GM21619 (cell line): ENCODE data around the gene KIF25.

Experiments used
- ATAC-seq: cut with Tn5 transposase; IDR thresholded peaks from one replicate; pipeline ENCODE4 v1.9.1; 2021; ENCODE audit not compliant: unreplicated experiment

Gene KIF25

DNA sequence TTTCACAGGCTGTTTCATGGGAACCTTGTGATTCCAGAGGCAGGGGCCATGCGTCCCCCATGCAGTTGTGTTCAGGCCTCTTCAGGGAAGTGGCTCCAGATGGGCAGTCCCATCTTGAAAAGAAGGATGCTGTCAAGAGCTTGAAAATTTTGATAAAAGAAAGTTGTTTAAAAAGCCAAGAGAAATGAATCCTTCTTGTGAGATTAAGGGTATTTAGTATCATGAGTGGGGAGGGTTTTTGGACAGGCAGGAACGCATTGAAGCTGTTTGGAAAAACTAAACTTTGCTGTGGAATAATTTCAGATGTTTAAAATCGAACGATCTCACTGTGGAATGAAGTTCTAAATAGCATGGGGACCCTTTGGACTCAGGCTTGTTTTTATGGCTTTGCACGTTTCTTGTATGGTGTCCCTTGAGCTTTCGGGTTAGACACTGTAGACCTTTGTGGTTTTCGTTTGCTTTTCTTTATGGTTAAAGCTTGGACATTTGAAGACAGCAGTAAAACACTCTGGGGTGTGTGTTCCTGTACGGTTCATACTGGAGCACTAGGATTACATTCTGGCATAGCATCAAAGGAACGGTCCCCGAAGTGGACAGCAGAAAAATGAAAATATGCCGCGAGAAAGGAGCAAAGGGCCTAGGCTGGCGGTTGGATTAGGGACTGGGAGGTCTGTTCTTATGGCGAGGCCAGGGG, 18.2 kb downstream of the KIF25 start:
- ATAC-seq = no peak

DNA sequence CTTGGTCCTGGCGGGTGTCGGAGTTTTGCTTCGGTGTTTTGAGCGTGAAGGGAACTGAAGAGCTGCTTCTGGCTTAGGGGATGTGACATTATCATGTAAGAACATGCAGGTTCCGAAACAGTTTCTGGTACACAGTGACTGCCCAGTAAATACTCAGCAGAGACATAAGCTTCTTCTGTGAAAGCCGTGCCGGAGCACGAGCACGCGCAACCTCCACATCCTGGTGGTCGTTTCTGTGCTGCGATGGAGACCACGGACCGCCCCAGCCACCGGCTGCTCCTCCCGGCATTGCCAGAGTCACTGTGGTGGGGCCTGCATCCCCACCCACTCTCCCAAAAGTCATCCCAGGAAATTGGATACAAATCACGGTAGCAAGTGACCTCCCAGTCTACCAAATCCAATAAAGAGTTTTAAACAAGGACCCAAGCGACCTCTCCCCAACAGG, 18.7 kb downstream of the KIF25 start:
- ATAC-seq = no peak

DNA sequence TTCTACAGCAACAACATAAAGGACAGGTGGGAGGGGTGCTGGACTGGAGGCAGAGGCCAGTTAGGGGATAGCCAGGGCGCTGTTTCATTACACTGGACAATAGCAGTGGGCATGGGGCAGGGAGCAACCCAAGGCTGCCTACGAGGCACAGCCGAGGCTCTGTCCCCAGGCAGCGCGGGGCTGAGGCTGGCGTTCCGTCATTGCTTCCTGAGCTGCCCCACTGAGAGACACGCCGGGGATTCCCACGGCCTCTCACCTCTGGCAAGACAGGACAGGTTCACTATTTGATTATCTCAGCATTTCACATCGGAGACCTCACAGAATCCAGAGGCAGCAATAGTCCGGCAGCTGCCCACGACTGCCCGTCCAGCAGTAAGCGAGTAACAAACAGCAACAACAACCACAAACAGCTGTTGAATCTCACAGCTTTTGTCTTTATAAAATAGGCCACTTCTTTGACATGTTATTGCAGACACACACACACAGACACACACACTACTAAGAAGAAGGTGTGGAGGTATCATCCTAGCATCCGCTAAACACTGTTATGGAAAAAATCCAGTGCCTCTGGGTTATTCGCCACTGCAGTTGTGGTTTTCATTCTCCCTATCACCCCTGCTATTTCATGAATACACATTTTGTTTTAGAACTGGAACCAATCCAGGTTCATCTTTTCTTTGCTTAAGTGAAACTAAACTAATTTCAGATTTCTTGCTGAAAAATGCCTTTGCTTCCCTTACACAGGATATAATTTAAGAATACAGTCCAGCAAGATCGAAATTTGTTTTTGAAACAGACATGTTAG, 19.5 kb downstream of the KIF25 start:
- no peak for ATAC-seq

DNA sequence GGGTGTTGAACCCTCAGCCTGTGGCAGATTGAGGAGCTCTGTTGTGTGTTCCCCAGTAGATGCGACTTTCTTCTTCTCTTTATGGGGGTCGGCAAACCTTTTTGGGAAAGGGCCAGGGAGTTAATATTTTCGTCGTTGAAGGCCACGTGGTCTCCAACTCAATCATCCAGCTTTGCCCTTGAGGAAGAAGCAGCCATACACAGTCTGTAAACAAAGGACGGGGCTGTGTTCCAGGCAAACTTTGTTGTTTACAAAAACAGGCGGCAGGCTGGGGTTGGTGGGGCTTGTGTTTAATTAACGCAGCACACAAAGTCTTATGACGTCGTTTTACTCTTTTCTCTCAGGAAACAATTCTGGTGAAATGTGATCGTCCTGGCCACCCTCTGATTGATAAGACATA, 20.2 kb downstream of the KIF25 start:
- no peak for ATAC-seq

DNA sequence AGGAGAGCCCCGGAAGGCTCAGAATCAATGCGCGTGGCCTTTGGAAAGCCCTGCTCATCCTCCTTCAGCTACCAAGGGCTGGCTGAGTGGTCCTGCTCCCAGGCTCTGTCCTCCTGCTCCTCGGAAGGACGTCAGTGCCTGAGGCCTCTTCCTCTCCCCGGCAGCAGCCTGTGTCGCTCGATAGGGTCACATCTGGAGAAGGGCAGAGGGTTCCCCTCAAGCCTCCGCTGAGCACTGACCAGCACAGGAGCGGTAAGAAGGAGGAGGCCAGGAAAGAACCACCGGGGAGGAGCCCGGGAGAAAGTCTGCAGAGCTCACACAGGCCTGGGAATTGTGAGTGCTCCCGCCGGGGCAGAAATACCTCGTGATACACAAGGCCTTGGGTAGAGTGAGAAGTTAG, 21.2 kb downstream of the KIF25 start:
- no peak for ATAC-seq

DNA sequence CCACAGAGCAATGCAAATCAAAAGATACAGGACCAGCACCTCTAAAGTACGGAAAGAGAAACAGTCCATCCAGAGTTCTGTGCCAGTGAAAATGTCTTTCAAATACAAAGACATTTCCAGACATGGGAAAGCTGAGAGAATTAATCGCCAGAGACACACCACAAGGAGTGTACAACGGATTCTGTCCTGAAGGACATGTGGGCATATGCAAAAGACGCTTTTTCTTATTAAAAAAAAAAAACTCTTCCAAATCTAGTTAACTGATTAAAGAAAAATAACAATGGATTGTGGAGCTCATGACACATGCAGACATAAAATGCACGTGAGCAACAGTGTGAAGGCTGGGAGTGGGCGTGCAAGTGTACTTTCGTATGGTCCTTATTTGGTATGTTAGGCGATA, 22.8 kb downstream of the KIF25 start:
- ATAC-seq = no peak

DNA sequence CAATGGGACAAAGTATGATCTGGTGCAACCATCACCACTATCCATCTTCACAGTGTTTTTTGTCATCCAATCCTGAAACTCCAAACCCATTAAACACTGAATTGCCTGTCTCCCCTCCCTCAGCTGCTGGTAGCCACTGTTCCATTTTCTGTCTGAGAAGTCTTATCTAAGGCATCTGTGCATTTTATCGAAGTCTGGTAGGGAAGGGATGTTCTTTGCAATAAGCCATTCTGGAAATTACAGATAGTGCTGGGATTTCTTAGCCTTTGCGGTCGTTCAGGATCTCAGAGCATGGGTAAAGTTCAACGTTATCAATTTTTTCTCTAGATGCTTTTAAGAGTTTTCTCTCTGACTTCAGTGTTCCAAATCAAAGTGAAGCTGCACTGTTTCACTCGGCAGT, 24.1 kb downstream of the KIF25 start:
- ATAC-seq = no peak

DNA sequence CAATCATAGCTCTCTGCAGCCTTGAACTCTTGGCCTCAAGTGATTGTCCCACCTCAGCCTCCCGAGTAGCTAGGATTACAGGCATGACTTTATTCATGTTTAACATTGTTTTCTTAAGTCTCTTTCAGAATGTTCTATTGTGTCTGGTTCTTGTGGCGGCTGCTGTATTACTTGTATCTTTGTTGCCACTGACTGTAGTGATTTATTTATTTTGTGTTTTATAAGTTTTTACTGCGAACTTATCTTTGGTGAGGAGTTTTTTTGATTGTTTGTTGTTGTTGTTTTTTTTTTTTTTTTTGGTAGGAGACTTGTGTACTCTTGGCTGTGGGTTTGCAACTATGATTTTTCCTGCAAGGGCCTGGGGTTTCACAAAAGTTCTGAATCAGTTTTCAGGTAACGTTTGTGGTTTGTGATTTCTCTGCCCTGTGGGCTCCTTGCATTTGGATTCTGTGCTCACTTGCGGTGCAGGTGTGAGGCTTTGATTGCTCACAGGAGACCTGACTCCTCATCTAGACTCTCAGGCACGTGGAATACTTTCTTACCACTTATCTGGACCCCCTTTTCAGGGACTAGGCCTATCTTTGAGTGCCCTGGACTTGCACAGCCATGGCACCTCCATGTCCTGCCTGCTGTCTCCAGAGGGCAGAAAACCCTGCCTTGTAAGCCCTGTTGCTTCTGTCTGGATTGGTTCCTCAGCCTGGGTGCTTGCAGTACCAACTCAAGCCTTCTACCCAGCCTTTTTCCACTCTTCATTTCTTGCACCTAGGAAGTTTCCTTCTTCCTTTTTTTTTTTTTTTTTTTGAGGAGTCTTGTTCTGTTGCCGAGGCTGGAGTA, 25.2 kb downstream of the KIF25 start:
- ATAC-seq = no peak

DNA sequence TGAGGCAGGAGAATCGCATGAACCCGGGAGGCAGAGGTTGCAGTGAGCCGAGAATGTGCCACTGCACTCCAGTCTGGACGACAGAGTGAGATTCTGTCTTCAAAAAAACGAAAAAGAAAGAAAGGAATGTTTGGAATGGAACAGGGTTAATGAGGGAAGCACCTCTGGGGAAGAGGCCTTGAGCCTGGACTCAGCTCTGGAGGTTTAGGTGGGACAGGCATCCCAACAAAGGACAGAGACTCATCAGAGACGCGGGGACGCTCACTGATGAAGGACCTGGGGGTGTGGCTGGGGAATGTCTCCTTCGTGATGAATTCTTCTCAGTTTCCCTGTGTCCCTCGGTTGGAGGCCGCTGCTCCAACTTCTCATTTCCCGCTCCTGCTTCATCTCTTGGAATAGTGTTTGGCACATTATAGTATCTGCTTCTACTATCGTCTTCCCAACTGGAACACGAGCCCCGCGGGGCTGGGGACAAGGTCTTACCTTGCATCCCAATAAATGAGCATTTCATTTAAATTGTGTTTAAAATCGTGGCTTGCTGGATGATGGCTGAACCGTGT, 27.6 kb downstream of the KIF25 start:
- no peak for ATAC-seq

DNA sequence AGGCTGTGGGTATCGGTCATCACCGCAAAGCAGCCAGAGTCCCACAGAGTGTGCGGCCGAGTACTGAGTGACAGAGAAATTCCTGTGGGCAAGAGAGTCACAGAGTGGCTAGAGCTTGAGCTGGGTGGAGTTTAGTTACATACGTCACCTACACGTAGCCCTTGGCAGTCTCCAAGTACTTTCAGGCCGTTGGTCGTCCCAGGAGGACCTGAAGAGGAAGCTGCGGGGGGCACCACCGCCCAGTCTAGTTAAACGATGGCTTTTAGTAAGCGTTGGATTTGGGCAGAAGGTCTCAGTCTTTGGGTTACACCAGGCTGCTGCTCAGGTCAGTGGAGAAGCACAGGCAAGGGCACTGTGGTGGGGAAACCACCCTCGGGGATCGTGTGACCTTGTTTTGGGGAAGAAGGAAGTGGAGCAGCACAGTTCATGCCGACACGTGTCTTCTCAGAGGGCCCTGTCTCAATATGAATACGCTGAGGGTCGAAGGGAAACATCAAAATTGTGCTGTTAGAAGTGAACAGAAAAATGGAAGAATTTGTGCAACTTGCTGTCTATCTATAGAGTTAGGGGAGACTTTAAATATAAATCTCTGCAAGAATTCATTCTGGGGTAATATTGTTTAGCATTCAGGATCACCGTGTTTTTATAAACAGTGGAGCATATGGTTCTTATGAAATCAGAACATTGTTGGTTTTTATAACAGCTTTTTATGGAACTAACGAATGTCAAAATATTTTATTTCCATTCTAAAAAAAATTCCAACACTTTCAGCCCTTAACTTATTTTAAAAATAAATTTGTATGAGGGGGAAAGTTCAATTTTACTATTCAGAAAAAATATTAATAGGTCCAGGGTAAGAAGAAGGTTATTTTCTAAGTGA, 28.6 kb downstream of the KIF25 start:
- ATAC-seq = no peak

DNA sequence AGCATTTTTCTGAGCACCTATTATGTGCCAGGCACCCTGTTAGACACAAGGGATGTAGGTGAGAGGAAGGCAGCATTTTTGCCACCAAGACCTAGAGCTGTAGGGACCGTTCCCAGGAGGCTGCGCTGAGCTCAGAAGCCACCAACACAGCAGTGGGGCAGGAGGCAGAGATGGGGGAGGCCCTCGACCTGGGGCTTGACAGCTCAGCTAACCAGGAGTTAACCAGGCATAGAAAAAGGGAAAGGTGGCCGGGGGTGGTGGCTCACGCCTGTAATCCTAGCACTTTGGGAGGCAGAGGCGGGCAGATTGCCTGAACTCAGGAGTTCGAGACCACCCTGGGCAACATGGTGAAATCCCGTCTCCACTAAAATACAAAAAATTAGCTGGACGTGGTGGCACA, 29.5 kb downstream of the KIF25 start:
- no peak for ATAC-seq

DNA sequence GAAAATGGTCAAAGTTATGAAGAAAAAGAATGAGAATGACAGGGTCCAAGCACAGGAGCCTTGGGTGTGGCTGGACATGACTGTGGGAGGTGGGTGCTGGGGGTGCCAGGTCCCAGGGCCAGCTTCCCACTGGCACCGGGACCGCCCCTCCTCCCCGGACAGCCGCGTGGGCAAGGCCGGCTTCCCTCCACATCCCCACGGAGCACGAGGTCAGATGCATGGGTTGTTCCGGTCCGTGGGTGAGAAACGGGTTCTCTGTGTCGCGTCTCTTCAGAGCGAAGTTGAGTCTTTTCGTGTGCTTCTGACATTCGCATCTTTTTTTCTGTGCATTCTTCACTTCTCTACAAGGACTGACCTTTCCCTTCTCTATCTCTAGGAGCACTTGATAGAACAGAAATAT, 30.1 kb downstream of the KIF25 start:
- ATAC-seq = no peak

DNA sequence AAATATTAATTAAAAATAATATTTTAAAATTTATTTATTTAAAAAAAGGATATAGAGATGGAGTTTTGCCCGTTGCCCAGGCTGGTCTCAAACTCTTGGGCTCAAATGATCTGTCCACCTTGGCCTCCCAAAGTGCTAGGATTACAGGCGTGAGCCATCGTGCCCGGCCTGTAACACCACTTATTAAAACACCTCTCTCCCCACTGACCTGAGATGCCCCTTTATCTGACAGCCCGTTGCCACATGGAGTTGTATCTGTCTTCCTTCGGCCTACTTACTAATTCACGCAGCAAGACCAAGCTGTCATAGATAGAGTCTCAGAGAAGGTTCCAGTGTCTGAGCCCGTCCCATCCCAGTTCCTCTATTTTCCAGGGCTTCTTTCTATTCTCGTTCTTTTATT, 30.7 kb downstream of the KIF25 start:
- ATAC-seq = no peak

DNA sequence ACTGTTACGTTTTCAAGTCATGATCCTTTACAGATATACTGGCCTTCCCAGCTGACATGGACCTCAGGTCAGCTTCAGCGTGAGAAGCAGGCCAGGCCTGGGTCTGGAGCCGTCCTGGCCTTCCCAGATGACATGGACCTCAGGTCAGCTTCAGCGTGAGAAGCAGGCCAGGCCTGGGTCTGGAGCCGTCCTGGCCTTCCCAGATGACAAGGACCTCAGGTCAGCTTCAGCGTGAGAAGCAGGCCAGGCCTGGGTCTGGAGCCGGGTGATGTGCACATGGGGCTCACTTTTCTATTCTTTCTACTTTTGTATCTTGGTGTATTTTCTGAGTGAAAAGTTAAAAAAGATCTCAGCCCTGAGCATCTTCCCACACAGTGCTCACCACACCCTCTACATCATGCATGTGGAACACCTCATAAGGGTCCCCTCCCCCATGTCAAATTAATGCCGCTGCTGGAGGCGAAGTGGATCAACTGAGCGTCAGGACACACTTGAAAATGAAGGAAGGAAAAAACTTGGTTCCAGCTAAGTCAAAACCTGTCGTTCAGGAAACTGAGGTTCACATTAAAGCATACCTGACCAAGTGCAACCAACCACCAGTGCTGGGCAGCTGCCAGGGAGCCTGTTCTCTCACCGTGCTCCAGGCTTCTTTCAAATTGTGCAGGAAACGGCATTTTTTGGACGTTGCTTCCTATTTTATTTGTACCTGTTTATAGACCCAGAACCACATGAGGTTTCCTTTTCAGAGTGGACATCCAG, 32.2 kb downstream of the KIF25 start:
- no peak for ATAC-seq

DNA sequence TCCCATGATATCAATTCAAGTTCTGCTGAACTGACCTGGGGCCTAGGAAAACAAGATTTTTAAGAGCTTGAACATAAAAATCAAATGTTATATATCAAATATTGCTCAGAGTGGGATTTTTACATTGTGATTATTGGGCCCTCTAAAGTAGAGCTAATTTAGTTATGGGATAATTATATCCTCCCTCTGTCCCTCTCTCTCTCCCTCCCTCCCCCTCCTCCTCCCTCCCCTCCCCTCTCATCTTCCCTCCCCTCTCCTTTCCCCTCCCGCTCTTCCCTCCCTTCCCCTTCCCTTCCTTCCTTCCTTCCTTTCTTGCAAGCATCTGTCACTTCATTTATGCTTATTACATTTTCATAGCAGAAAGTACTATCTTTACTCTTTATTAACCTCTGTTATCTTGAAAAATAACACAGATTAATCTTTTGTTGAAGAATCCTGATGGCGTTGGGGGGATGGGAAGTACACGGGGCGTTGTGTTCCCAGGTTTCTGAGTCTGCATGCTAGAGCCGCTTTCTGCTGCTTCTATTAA, 32.8 kb downstream of the KIF25 start:
- ATAC-seq = no peak

DNA sequence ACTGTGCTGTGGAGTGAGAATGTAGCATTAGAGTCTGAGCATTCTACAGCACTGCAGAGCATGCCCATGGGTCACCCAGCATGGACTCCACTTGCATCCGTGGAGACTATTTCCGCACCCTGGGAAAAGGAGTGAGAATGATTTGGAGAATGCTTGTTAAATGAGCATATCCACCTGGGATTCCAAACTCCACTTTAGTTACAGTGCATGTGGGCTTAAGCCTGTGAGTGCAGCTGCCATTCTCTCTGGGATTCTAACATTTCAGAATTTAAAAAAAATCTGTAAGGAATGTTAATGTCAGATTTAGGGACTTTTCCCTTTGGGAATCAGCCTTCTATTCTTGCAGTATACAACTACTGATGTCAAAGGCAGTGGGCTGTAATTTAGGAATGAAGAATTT, 33.4 kb downstream of the KIF25 start:
- no peak for ATAC-seq

DNA sequence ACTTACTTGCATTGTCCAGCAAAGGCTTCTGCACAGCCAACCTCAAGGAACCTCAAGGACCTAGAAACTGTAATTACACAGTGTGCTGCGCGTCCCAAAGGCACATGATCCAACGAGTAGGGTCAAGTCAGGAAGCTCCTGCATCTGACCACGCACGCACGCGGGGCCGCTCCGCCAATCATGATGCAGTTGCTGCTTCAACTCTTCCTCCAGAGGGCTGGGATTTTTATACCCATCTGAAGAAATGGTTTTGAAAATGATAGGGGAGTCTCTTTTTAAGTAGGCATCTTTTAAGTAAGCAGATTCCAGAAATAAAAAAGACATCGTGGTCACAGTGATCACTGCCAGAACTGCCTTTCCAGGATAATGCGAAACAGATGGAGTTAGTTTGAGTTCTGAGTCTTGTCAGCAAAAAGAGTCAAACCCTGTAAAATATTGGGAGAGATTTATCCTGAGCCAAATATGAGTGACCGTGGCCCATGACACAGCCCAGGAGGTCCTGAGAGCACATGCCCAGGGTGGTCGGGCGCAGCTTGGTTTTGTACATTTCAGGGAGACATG, 34.0 kb downstream of the KIF25 start:
- ATAC-seq = no peak

DNA sequence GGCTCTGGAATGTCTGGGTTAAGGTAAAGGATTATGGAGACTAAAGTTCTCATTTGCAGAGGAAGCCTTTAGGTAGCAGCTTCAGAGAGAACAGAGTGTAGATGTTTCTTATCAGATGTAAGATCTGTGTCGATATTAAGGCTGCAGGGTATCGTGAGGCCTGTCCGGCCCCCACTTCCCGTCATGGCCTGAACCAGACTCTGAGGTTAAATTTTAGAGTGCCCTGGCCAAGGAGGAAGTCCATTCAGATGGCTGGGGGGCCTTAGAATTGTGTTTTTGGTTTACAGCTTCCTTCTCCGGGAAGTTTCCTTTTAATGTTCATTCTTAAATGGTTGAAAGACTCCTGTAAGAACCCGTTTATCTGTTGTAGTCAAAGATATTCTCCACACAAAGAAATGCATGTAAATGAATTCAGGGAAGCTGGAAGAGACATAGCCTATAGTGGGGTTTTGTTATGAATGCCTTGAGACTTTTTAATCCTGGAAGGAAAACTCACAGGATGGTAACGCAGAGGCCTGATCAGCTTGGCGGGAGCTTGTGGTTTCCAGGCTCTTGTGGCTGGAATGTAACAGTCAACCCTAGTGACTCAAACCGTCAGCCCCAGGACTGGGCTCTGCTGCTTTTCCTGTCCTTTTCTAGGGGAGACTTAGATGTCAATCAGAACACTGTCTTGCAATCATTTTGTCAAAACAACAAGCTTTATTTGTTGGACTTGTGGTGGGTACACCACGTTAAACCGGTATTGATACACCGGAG, 34.7 kb downstream of the KIF25 start:
- no peak for ATAC-seq
